H1 (cell line): ENCODE measurements around the gene PRR23C. TPM values are rescaled to one million over a fixed set of nuclear protein-coding genes. Genes with fewer than 3 reads are reported as not detected.

ENCODE experiments used
- CHD7 ChIP-seq: fragments of 300-600 bp; sonication (generic); IDR thresholded peaks from 2 replicates; pipeline ENCODE4 v1.7.1; 2012; ENCODE audit warnings: low read length, moderate library complexity, mild to moderate bottlenecking, inconsistent platforms; ENCODE audit not compliant: insufficient replicate concordance
- POLR2A ChIP-seq, 2 experiments: IDR thresholded peaks; 1 replicate in 1 of 2; 2 replicates in 1 of 2; pipeline ENCODE4 v1.6.1; 2011; ENCODE audit warnings: low read depth in 2 of 2, low read length in 2 of 2, mild to moderate bottlenecking in 2 of 2; ENCODE audit errors: control extremely low read depth in 1 of 2
- polyA plus RNA-seq, 7 experiments: library from polyadenylated mRNA; depleted of rRNA in 3 of 7; stranded (reverse) in 5 of 7; unstranded in 2 of 7; fragments of >200 nt in 5 of 7; fragments of 200-250 nt in 2 of 7; gene quantifications; 1 replicate in 5 of 7; 2 replicates in 1 of 7; 4 replicates in 1 of 7; pipeline versions ENCODE4 v1.2.1 to v1.2.3, GENCODE V29; 2011 to 2013; ENCODE audit warnings: missing spikeins in 2 of 7, mixed read lengths in 2 of 7
- total RNA-seq: library from RNA; stranded (reverse); fragmentation: NEBNext Ultra II Directional; extraction: Animal tissue kit (Norgen Biotek cat#: 25700); gene quantifications from 2 replicates; pipeline ENCODE4 v1.2.1, GENCODE V29; 2021

PRR23C gene
- total and polyA plus RNA-seq, 2 of the 8 experiments (the other 6 are each of a cell fraction or from before 2014, with no cell fraction given), result not detected

- TF ChIP-seq CHD7, result no peak
- no peak for TF ChIP-seq POLR2A (IDR thresholded peaks at IDR 0.05; ENCODE audit: control extremely low read depth in 1 of 2, low read depth in 2 of 2, low read length in 2 of 2)
Observed at GRCh38 chr3:139093840-139094239, 49.1 kb upstream of the PRR23C start (continued).
